Measurements from ENCODE around the gene WDR86.

- TF ChIP-seq USF2 (IDR thresholded peaks at IDR 0.05; ENCODE audit: low read length) (no peak), CTCF (IDR thresholded peaks at IDR 0.05; ENCODE audit: control extremely low read depth in 1 of 3, insufficient read depth in 1 of 3, low read depth in 1 of 3, low read length in 3 of 3) (no peak), ZNF274 (IDR thresholded peaks at IDR 0.05; ENCODE audit: borderline replicate concordance, extremely low read depth, low read length) (no peak), SP1 (IDR thresholded peaks at IDR 0.05; ENCODE audit: low read depth, low read length) (no peak), CBX8 (IDR thresholded peaks at IDR 0.05; ENCODE audit: borderline replicate concordance, low read depth, low read length) (no peak), RAD21 (IDR thresholded peaks at IDR 0.05 in 1 of 2, conservative IDR thresholded peaks at IDR 0.05 in 1 of 2; ENCODE audit: low read depth in 2 of 2, low read length in 2 of 2) (no peak), POLR2AphosphoS5 (IDR thresholded peaks at IDR 0.05; ENCODE audit: low read depth, low read length) (no peak), CHD7 (IDR thresholded peaks at IDR 0.05; ENCODE audit: insufficient replicate concordance, low read length) (no peak), MAX (IDR thresholded peaks at IDR 0.05) (no peak), JUN (IDR thresholded peaks at IDR 0.05; ENCODE audit: low read depth, low read length) (no peak), TEAD4 (IDR thresholded peaks at IDR 0.05; ENCODE audit: low read depth, low read length) (no peak), POLR2A (IDR thresholded peaks at IDR 0.05; ENCODE audit: control extremely low read depth in 1 of 2, low read depth in 2 of 2, low read length in 2 of 2) (no peak), CEBPB (IDR thresholded peaks at IDR 0.05; ENCODE audit: low read depth, low read length) (no peak)
Measured at GRCh38 chr7:151405056-151405455, 4.8 kb downstream of the WDR86 start.
